GM21717 (cell line): ENCODE data around the gene CD53.

Source experiments
- ATAC-seq: cut with Tn5 transposase; IDR thresholded peaks from one replicate; pipeline ENCODE4 v1.9.1; 2021; ENCODE audit warnings: mild to moderate bottlenecking, moderate library complexity; ENCODE audit not compliant: unreplicated experiment

The CD53 gene

DNA sequence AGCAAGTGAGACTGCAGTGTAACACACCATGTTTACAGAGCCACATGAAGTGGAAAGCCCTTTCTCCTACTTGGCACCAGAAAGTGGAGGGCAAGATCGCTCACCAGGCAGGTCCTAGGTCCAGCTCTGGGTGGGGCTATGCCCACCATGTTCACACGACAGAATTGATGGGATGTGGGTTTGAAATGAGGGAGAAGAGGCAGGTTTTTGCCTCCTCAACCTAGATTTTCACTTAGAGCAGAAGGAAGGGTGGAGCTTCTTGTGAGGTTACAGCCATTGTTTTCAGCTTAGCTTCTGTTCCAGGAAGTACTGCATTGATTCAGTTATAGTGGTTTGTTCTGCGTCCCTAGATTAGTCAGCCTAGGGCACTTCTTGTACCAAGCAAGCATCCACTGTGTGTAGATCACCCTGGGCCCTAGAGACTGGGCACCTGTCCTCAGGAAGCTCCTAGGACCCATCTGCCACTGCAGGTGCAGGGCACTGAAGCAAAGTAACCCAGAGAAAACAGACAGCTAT, 2.3 kb downstream of the CD53 start:
- ATAC-seq: peak; percentile 43

DNA sequence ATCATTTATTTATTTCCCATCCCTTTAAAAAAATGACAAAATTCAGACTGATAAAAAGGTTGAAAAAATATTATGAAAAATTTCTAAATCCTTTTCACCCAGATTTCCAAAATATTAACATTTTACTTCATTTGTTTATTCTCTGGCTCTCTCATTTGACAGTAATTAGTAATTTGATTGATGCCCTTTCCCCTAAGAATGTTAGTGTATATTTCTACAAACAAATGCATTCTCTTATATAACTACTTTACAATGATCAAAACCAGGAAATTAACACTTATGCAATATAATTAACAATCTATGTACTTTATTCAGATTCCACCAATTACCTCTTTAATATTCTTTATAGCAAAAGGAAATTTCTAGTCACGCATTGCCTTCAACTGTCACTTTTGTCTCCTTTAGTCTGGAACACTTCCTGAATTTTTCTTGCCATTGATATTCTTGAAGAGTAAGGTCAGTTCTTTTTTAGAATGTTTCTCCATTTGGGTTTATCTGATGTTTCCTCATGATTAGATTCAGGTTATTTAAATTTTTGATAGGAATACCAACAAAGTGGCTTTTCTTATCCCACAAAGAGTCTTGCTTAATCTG, 3.9 kb downstream of the CD53 start:
- ATAC-seq: no peak

GRCh38 chr1:110877364-110877763, 4.4 kb downstream of the CD53 start:
- no peak for ATAC-seq

- ATAC-seq: no peak
Observed at GRCh38 chr1:110877776-110878175, 4.8 kb downstream of the CD53 start.

GRCh38 chr1:110878591-110878990, 5.6 kb downstream of the CD53 start:
- no peak for ATAC-seq

- no peak for ATAC-seq
Observed at GRCh38 chr1:110878993-110879392, 6.0 kb downstream of the CD53 start.

DNA sequence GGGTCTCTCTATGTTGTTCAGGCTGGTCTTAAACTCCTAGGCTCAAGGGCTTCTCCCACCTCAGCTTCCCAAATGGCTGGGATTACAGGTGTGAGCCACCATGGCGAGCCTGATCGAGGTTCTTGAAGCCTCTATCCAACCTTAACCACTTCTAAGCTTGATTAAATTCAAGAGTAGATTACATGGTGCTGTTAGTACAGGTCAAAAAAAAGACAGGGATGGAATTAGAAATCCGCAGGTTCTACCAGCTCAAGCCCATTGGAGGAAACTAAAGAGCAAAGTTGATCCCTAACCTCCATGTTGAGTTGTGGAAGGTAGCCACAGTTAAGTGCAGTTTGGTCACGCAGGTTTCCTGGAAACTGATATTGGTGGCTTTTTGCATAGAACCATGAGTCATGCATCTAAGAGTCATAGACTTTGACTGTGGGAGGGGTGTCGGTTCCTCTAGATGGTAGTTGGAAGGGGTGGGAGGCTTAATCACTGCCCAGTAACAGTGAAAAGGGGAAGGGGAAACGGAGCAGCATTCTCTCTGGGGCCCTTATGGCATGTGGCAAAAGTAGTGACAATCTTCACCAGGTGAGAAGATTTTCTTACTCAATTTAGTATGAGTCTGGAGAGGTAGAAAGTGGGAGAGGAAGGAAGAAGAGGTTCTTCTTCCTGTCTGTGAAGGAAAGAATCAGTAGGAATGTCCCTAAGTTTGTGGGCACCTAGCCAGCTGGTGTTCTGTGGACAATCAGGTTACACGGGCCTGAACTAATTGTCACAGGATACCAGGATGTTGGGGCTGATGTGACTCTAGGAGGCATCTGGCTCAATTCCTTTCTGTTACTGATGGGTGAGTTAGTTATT, 7.0 kb downstream of the CD53 start:
- ATAC-seq: peak; percentile 61

GRCh38 chr1:110880708-110881374, 7.9 kb downstream of the CD53 start:
- peak; percentile 27 for ATAC-seq

DNA sequence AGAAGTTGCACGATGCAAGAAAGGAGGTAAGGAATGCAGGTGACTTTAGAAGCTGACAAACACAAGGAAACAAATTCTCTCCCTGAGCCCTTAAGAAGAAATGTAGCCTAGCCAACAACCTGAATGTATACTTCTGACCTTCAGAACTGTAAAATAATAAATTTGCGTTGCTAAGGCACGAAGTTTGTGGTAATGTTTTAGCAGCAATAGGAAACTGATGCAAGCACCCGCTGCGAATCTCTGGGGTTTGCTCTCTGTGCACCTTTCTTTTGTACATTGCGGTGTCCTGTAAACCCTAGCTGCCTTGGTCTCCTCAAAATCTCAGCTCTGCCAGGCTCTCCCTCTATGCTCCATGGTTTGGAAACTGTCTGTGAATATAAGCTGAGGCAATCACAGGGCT, 15.1 kb downstream of the CD53 start:
- no peak for ATAC-seq

- no peak for ATAC-seq
Observed at GRCh38 chr1:110888641-110889040, 15.7 kb downstream of the CD53 start.

DNA sequence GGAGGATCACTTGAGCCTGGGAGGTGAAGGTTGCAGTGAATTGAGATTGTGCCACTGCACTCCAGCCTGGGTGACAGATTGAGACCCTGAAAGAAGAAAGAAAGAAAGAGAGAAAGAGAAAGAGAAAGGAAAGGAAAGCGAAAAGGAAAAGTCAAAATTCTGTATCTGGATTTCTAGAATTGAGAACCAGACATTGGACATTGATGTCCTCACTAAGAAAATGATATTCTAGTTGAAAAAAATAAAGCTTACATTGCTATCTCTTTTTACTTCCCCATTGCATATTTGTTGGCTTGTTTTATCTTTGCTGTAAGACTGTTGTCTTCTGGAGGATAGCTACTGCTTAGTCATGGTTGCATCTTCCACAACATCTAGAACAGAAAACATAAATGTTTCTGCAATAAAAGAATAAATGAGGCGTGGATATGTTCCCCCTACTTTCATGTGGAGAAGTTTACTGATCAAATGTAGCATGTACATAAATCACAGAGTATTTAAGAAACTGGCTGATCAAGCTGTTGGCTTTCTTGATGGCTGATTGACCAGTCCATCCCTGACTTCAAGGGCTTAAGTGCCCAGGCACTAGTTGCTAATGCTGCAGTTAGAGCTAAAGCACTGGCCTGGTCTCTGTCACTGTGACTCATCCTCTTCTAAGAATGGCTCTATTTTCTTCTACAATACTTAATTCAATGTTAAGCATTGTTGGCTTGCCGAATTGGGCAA, 17.7 kb downstream of the CD53 start:
- no peak for ATAC-seq

DNA sequence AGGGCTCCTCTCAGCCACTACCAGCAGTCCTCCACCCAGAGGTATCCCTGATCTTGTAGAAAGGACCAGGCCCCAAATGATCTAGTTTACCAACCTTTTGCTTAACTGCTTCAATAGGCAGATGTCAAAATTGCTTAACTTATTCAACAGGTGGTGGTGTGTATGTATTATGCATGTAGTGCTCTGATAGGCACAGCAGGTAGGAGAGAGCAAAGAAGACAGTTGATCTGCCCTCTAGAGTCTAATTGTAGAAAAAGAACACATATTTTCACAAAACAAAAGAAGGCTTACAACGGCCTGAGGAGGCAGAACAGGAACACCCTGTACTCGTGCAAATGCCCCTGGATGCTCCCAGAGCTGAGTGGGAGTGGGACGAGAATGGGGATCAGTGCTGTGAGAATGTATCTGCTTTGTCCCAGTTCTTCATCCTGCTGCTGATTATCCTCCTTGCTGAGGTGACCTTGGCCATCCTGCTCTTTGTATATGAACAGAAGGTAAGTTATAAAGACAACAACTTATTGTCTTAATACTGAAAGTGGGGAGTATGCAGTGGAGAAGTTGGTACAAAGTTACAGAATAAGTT, 21.1 kb downstream of the CD53 start:
- no peak for ATAC-seq

DNA sequence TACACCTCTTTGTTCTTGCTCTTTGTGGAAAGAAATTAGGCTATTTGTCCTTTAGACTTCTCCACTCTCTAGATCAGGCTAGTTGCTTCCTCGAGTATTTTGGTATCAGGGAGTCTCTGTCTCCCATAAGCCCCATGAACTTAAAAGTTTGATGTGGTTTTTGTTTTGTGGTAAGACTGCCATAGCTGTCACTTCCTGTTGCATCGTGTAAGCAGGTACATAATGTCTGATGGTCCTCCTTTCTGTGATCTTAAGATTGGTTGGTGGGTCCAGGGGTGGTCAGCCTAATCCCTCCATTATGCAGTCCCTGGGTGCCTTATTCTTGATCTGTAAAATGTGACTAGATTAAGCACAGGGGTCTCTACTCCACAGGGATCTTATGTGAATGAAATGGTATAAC, 23.1 kb downstream of the CD53 start:
- ATAC-seq: no peak

DNA sequence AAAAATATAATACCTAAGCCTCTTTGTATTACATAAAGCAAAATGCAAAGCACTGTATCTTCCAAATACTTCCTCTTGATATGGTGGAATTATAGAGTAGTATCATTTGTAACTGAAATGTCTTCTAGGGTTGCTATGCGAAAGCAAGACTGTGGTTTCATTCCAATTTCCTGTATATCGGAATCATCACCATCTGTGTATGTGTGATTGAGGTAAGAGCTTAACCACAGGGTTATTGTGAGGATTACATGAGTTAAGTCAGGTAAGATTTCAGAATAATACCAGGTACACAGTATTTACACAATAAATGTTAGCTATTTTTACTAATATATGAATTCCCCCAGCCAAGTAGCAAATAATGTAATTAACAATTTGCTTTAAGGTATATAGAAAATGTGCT, 24.7 kb downstream of the CD53 start:
- no peak for ATAC-seq

- ATAC-seq: no peak
Observed at GRCh38 chr1:110898734-110899457, 25.9 kb downstream of the CD53 start.

- no peak for ATAC-seq
Observed at GRCh38 chr1:110899458-110899843, 26.5 kb downstream of the CD53 start.

- no peak for ATAC-seq
Observed at GRCh38 chr1:110902820-110903463, 30.0 kb downstream of the CD53 start.

- no peak for ATAC-seq
Observed at GRCh38 chr1:110903853-110904500, 31.0 kb downstream of the CD53 start.

DNA sequence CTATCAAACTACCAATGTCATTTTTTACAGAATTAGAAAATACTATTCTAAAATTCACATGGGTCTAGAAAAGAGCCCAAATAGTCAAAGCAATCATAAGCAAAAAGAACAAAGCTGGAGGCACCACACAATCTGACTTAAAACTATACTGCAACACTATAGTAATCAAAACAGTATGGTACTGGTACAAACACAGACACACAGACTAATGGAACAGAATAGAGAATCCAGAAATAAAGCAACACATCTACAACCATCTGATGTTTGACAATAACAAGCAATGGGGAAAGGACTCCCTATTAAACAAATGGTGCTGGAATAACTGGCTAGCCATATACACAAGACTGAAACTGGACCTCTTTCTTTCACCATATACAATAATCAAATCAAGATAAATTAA, 39.8 kb downstream of the CD53 start:
- no peak for ATAC-seq
